MM.1S (cell line): ENCODE data around the gene H6PD.

ENCODE experiments used
- DNase-seq: peaks from one replicate; pipeline ENCODE4 v3.0.0-alpha.2; 2015
- H2AFZ ChIP-seq: fragments of 300-600 bp; sonication (generic); 2 replicates; pipeline ENCODE4 v1.6.0; 2016; ENCODE audit warnings: antibody characterized with exemption, low read length
- H3F3A ChIP-seq: fragments of 300-600 bp; sonication (generic); 2 replicates; pipeline ENCODE4 v1.6.1; 2016; ENCODE audit warnings: mild to moderate bottlenecking, antibody characterized with exemption, low read length, moderate library complexity, mixed read lengths; ENCODE audit not compliant: insufficient read depth
- H3K27ac ChIP-seq: fragments of 300-600 bp; sonication (generic); 2 replicates; pipeline ENCODE4 v1.5.1; 2016; ENCODE audit warnings: mild to moderate bottlenecking, low read length
- H3K27me3 ChIP-seq: fragments of 300-600 bp; sonication (generic); replicated peaks from 2 replicates; pipeline ENCODE4 v1.6.0; 2016; ENCODE audit warnings: low read length; ENCODE audit not compliant: insufficient read depth
- H3K36me3 ChIP-seq: fragments of 300-600 bp; sonication (generic); replicated peaks from 2 replicates; pipeline ENCODE4 v1.6.1; 2016; ENCODE audit warnings: mild to moderate bottlenecking, low read length, mixed read lengths; ENCODE audit not compliant: insufficient read depth
- H3K4me1 ChIP-seq: fragments of 300-600 bp; sonication (generic); 2 replicates; pipeline ENCODE4 v1.6.1; 2016; ENCODE audit warnings: low read length, mixed read lengths
- H3K4me2 ChIP-seq: fragments of 300-600 bp; sonication (generic); 2 replicates; pipeline ENCODE4 v1.6.0; 2016; ENCODE audit warnings: low read depth, low read length
- H3K4me3 ChIP-seq: fragments of 300-600 bp; sonication (generic); 2 replicates; pipeline ENCODE4 v1.5.1; 2016; ENCODE audit warnings: low read length, mixed read lengths
- H3K79me2 ChIP-seq: fragments of 300-600 bp; sonication (generic); 2 replicates; pipeline ENCODE4 v1.6.1; 2016; ENCODE audit warnings: mixed run types, low read length, mixed read lengths
- H3K9ac ChIP-seq: fragments of 300-600 bp; sonication (generic); 2 replicates; pipeline ENCODE4 v1.6.1; 2016; ENCODE audit warnings: low read length, mixed read lengths
- H3K9me2 ChIP-seq: fragments of 300-600 bp; sonication (generic); replicated peaks from 2 replicates; pipeline ENCODE4 v1.6.1; 2016; ENCODE audit warnings: mild to moderate bottlenecking, low read length, mixed read lengths; ENCODE audit not compliant: insufficient read depth
- H3K9me3 ChIP-seq: fragments of 300-600 bp; sonication (generic); replicated peaks from 2 replicates; pipeline ENCODE4 v1.6.1; 2016; ENCODE audit warnings: mild to moderate bottlenecking, low read length, mixed read lengths; ENCODE audit not compliant: insufficient read depth
- H4K20me1 ChIP-seq: fragments of 300-600 bp; sonication (generic); 2 replicates; pipeline ENCODE4 v1.6.1; 2016; ENCODE audit warnings: mild to moderate bottlenecking, low read length, moderate library complexity, mixed read lengths; ENCODE audit not compliant: insufficient read depth
- CTCF ChIP-seq: fragments of 300-600 bp; sonication (generic); IDR thresholded peaks from 2 replicates; pipeline ENCODE4 v1.5.1; 2016; ENCODE audit warnings: antibody characterized with exemption, low read length, mixed read lengths
- EZH2 ChIP-seq: fragments of 300-600 bp; sonication (generic); optimal IDR thresholded peaks from 2 replicates; pipeline ENCODE3; 2017; ENCODE audit warnings: low read depth, mild to moderate bottlenecking, antibody characterized with exemption, low read length, mixed read lengths
- EZH2phosphoT487 ChIP-seq: fragments of 300-600 bp; sonication (generic); IDR thresholded peaks from 2 replicates; pipeline ENCODE4 v1.6.1; 2018; ENCODE audit warnings: antibody characterized with exemption, low read length

Gene H6PD

GRCh38 chr1:9311479-9311878, 76.9 kb downstream of the H6PD start:
- Histone ChIP-seq H3K4me3 (no peak overlapping the region), H3K9me2 (no peaks in the 10 kb centered on the region), H3K79me2 (peaks cover 3% of the 10 kb centered on the region; the same call in 1 of the 2 replicates), H3K9ac (no peak overlapping the region), H3K27me3 (no peaks in the 10 kb centered on the region), H3K36me3 (no peaks in the 10 kb centered on the region), H3F3A (no peaks in the 10 kb centered on the region), H2AFZ (no peak overlapping the region), H4K20me1 (no peaks in the 10 kb centered on the region), H3K9me3 (no peaks in the 10 kb centered on the region), H3K4me1 (peaks cover 15% of the 10 kb centered on the region), H3K4me2 (no peak overlapping the region), H3K27ac (no peak overlapping the region)
- no peak for DNase-seq
- TF ChIP-seq EZH2 (no peak), EZH2phosphoT487 (no peak), CTCF (no peak)

GRCh38 chr1:9312168-9312720, 77.7 kb downstream of the H6PD start:
- H3K27me3 ChIP-seq = no peaks in the 10 kb centered on the region
- no peak for DNase-seq

DNA sequence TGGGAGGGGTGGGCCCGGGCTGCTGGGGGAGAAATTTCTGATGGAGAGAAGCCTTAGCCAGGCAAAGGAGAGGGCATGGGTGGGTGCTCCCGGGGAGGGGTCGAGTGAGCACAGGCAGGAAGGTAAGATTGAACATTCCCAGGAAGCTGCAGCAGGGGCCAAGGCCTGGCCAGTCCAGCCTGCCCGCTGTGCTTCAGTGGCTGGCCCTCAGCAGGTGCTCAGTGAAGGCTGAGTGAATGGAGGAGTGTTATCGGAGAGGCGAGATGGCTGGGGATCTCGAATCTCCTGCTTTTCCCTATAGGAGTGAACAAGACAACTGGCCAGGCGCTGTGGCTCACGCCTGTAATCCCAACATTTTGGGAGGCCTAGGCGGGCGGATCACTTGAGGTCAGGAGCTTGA, 79.0 kb downstream of the H6PD start:
- Histone ChIP-seq H3K4me1 (peaks cover 15% of the 10 kb centered on the region), H3F3A (no peaks in the 10 kb centered on the region), H3K36me3 (no peaks in the 10 kb centered on the region), H3K9me2 (no peaks in the 10 kb centered on the region), H3K27me3 (no peaks in the 10 kb centered on the region), H3K79me2 (no peaks in the 10 kb centered on the region; the same call in 1 of the 2 replicates), H3K4me2 (no peak overlapping the region), H4K20me1 (no peaks in the 10 kb centered on the region), H2AFZ (no peak overlapping the region), H3K4me3 (no peak overlapping the region), H3K27ac (no peak overlapping the region), H3K9ac (no peak overlapping the region), H3K9me3 (no peaks in the 10 kb centered on the region)
- DNase-seq = no peak
- no peak for TF ChIP-seq CTCF
- TF ChIP-seq EZH2phosphoT487 = no peak
- TF ChIP-seq EZH2 = no peak

More at GRCh38 chr1:9312168-9312720, 77.7 kb downstream of the H6PD start:
- Histone ChIP-seq H3K79me2 (peaks cover 3% of the 10 kb centered on the region; the same call in 1 of the 2 replicates), H3K36me3 (no peaks in the 10 kb centered on the region), H2AFZ (no peak overlapping the region), H3K4me1 (peaks cover 15% of the 10 kb centered on the region), H3K9ac (no peak overlapping the region), H3K27ac (no peak overlapping the region), H3K9me3 (no peaks in the 10 kb centered on the region), H3K4me2 (no peak overlapping the region), H3K9me2 (no peaks in the 10 kb centered on the region), H3F3A (no peaks in the 10 kb centered on the region), H4K20me1 (no peaks in the 10 kb centered on the region), H3K4me3 (no peak overlapping the region)
- TF ChIP-seq EZH2phosphoT487 = no peak
- no peak for TF ChIP-seq CTCF
- no peak for TF ChIP-seq EZH2
